ENCODE results near the gene MEGF10. TPM values are rescaled to one million over a fixed set of nuclear protein-coding genes. Genes with fewer than 3 reads are reported as not detected.

MEGF10 gene
- polyA plus RNA-seq, 4 donors = 0.31 to 0.35 TPM; not detected in 2

DNA sequence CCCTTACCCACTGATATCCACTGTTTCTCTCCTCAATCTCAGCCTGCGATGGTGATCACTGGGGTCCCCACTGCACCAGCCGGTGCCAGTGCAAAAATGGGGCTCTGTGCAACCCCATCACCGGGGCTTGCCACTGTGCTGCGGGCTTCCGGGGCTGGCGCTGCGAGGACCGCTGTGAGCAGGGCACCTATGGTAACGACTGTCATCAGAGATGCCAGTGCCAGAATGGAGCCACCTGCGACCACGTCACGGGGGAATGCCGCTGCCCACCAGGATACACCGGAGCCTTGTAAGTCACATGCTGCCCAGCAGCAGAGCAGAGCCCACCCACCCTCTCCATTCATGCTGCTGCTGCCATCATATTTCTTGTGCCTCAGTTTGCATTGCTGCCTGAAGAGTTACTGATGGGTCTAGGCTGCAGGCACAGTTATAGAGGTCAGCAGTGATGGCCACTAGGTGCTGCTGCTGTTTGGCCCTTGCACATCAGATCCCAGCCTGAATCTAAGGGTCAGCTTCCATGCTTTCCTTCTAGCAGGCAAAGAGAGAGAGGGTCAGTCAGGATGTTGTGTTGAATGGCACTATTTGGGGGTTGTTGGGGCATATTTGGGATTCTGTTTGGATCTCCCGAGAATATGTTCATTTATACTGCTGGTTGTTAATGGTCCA is 106.0 kb downstream of the MEGF10 start:
- Histone ChIP-seq H3K36me3 (ENCODE audit: control insufficient read depth in 3 of 3, insufficient read depth in 2 of 3, low read depth in 1 of 3, low read length in 3 of 3) (no peaks in the 10 kb centered on the region), H3K9me3 (ENCODE audit: control insufficient read depth in 2 of 2, insufficient read depth in 1 of 2, low read depth in 1 of 2, low read length in 1 of 2) (no peaks in the 10 kb centered on the region), H3K27ac (ENCODE audit: low read depth in 1 of 3, low read length in 2 of 3) (no peak overlapping the region), H3K27me3 (ENCODE audit: control insufficient read depth in 3 of 3, insufficient read depth in 3 of 3, low read length in 3 of 3) (peaks cover 0 to 1% (median 0%) of the 10 kb centered on the region in 3 donors), H3K4me1 (ENCODE audit: control insufficient read depth in 3 of 3, insufficient read depth in 2 of 3, low read depth in 1 of 3, low read length in 2 of 3) (no peaks in the 10 kb centered on the region), H3K4me3 (ENCODE audit: low read depth in 1 of 3, low read length in 3 of 3) (no peak overlapping the region)
- DNase-seq (no peak), FAIRE-seq (no peak)
- 91 to 96% (median 95%) methylated on average over 15 of the region's 15 CpGs for WGBS, 3 donors

DNA sequence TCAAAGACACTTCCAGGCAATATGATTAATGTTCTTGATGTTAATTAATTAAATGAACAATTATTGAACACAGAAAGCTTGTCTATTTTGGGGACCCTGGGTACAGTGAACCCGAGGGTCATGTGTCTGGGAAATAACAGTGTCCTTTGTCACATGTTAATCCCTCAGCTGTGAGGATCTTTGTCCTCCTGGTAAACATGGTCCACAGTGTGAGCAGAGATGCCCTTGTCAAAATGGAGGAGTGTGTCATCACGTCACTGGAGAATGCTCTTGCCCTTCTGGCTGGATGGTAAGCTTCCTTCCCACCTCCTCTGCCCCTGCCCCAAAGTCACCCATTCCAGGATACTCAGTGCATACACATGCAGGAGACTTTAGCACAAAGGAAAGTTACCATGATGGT is 107.9 kb downstream of the MEGF10 start:
- no peaks in the 10 kb centered on the region for H3K36me3 ChIP-seq (ENCODE audit: control insufficient read depth in 3 of 3, insufficient read depth in 2 of 3, low read depth in 1 of 3, low read length in 3 of 3)
- no peak overlapping the region for H3K4me3 ChIP-seq (ENCODE audit: low read depth in 1 of 3, low read length in 3 of 3)
- WGBS, 3 donors = 54 to 76% (median 62%) methylated on average over 2 of the region's 2 CpGs
- no peak for FAIRE-seq
- H3K27me3 ChIP-seq (ENCODE audit: control insufficient read depth in 3 of 3, insufficient read depth in 3 of 3, low read length in 3 of 3) = peaks cover 0 to 1% (median 0%) of the 10 kb centered on the region in 3 donors
- H3K27ac ChIP-seq (ENCODE audit: low read depth in 1 of 3, low read length in 2 of 3) = no peak overlapping the region
- DNase-seq = no peak
- H3K9me3 ChIP-seq (ENCODE audit: control insufficient read depth in 2 of 2, insufficient read depth in 1 of 2, low read depth in 1 of 2, low read length in 1 of 2) = no peaks in the 10 kb centered on the region
- no peaks in the 10 kb centered on the region for H3K4me1 ChIP-seq (ENCODE audit: control insufficient read depth in 3 of 3, insufficient read depth in 2 of 3, low read depth in 1 of 3, low read length in 2 of 3)

DNA sequence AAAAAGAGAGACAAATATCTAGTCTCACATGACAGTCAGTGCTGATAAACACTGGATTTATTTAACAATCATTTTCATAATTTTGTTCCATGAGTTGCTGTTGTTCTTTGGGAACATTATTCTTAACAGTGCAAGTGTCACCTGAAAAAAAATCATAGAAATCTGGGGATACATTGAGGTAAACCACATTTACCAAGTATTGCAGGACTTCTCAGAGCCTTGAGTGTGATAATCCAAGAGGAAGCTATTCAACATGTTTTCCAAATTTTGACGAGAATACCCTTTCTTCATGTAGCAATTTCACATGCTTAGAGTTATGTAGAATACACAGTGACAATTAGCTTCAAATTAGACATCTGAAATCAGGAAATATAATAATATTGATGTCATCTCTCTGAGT is 108.5 kb downstream of the MEGF10 start:
- Histone ChIP-seq H3K4me1 (ENCODE audit: control insufficient read depth in 3 of 3, insufficient read depth in 2 of 3, low read depth in 1 of 3, low read length in 2 of 3) (no peaks in the 10 kb centered on the region), H3K27me3 (ENCODE audit: control insufficient read depth in 3 of 3, insufficient read depth in 3 of 3, low read length in 3 of 3) (peaks cover 0 to 1% (median 0%) of the 10 kb centered on the region in 3 donors), H3K9me3 (ENCODE audit: control insufficient read depth in 2 of 2, insufficient read depth in 1 of 2, low read depth in 1 of 2, low read length in 1 of 2) (no peaks in the 10 kb centered on the region), H3K27ac (ENCODE audit: low read depth in 1 of 3, low read length in 2 of 3) (no peak overlapping the region), H3K4me3 (ENCODE audit: low read depth in 1 of 3, low read length in 3 of 3) (no peak overlapping the region), H3K36me3 (ENCODE audit: control insufficient read depth in 3 of 3, insufficient read depth in 2 of 3, low read depth in 1 of 3, low read length in 3 of 3) (no peaks in the 10 kb centered on the region)
- FAIRE-seq = no peak
- no peak for DNase-seq
- whole genome bisulfite sequencing, 3 donors = 81 to 87% (median 84%) methylated on average over 1 of the region's 1 CpG

DNA sequence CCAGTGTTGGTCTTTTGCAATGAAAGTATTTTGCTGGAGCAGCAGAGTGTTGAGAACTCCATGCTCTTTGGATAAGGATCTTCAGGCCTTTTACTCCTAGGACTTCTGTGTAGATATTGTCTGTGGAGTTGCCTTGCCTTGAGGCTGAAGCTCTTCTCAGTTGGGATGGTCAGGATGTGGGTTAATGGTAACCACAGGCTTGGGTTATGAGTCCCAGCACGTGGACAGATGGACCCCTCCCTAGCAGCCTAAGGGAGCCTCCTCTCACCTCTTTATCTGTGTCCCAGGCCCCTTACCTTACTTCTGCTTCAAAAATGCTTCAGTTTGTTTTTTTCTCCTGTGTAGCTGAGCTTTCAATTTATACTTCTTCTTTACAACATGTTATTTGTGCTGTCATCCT is 109.9 kb downstream of the MEGF10 start:
- no peak for FAIRE-seq
- WGBS, 3 donors = 12 to 59% (median 42%) methylated on average over 1 of the region's 1 CpG

DNA sequence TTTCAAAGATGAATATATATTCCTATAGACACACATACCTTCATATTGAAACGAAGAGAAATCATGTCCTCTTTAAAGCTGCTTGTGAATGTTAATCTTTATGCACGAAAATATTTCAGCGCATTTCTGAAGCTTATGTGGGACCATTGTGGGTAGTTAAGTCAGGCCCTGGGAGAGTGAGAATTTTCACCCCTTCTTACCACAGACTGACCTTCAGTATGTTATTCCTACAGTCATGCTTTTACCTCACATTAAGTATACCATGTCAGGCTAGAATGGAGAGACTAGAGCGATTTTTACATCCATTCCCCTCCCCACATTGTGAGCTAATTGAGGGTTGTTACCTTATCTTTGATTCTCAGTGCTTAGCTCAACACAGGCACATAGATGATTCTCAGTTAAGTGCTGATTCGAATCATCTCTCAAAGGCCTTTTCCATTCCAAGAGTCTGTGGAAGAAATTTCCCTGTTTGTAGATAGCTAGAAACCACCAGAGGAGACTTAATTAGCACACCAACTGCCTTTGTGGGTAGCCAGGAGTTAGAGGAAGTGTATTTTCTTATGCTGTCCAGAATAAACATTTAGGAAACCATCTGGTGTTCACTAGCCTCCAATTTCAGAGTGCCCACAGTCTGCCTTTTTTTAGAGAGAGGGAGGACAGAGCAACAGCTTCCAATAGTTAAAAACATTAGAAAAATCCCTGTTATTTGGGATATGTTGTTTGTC is 110.5 kb downstream of the MEGF10 start:
- Histone ChIP-seq H3K36me3 (ENCODE audit: control insufficient read depth in 3 of 3, insufficient read depth in 2 of 3, low read depth in 1 of 3, low read length in 3 of 3) (no peaks in the 10 kb centered on the region), H3K27ac (ENCODE audit: low read depth in 1 of 3, low read length in 2 of 3) (no peak overlapping the region), H3K9me3 (ENCODE audit: control insufficient read depth in 2 of 2, insufficient read depth in 1 of 2, low read depth in 1 of 2, low read length in 1 of 2) (no peaks in the 10 kb centered on the region), H3K27me3 (ENCODE audit: control insufficient read depth in 3 of 3, insufficient read depth in 3 of 3, low read length in 3 of 3) (peaks cover 0 to 1% (median 0%) of the 10 kb centered on the region in 3 donors), H3K4me1 (ENCODE audit: control insufficient read depth in 3 of 3, insufficient read depth in 2 of 3, low read depth in 1 of 3, low read length in 2 of 3) (no peaks in the 10 kb centered on the region), H3K4me3 (ENCODE audit: low read depth in 1 of 3, low read length in 3 of 3) (no peak overlapping the region)
- 75 to 84% (median 82%) methylated on average over 5 of the region's 5 CpGs for WGBS, 3 donors
- DNase-seq (no peak), FAIRE-seq (no peak)

More for the DNA sequence above, 109.9 kb downstream of the MEGF10 start:
- no peak for DNase-seq
- Histone ChIP-seq H3K27me3 (ENCODE audit: control insufficient read depth in 3 of 3, insufficient read depth in 3 of 3, low read length in 3 of 3) (peaks cover 0 to 1% (median 0%) of the 10 kb centered on the region in 3 donors), H3K9me3 (ENCODE audit: control insufficient read depth in 2 of 2, insufficient read depth in 1 of 2, low read depth in 1 of 2, low read length in 1 of 2) (no peaks in the 10 kb centered on the region), H3K27ac (ENCODE audit: low read depth in 1 of 3, low read length in 2 of 3) (no peak overlapping the region), H3K4me1 (ENCODE audit: control insufficient read depth in 3 of 3, insufficient read depth in 2 of 3, low read depth in 1 of 3, low read length in 2 of 3) (no peaks in the 10 kb centered on the region), H3K36me3 (ENCODE audit: control insufficient read depth in 3 of 3, insufficient read depth in 2 of 3, low read depth in 1 of 3, low read length in 3 of 3) (no peaks in the 10 kb centered on the region), H3K4me3 (ENCODE audit: low read depth in 1 of 3, low read length in 3 of 3) (no peak overlapping the region)

DNA sequence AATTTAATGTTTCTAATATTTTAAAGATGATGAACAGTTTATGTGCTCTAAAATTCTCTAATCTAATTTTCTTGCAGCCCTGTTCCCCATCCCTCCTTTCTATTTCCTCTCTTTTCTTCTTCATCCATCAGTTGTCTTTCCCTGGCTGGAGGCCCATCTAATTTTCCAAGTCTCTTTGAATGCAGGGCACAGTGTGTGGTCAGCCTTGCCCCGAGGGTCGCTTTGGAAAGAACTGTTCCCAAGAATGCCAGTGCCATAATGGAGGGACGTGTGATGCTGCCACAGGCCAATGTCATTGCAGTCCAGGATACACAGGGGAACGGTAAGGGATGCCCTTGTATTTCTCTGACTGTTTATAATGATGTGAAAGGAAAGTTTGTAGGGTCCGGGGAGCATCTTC is 111.8 kb downstream of the MEGF10 start:
- FAIRE-seq (no peak), DNase-seq (no peak)
- Histone ChIP-seq H3K4me1 (ENCODE audit: control insufficient read depth in 3 of 3, insufficient read depth in 2 of 3, low read depth in 1 of 3, low read length in 2 of 3) (no peaks in the 10 kb centered on the region), H3K4me3 (ENCODE audit: low read depth in 1 of 3, low read length in 3 of 3) (no peak overlapping the region), H3K27ac (ENCODE audit: low read depth in 1 of 3, low read length in 2 of 3) (no peak overlapping the region), H3K9me3 (ENCODE audit: control insufficient read depth in 2 of 2, insufficient read depth in 1 of 2, low read depth in 1 of 2, low read length in 1 of 2) (no peaks in the 10 kb centered on the region), H3K27me3 (ENCODE audit: control insufficient read depth in 3 of 3, insufficient read depth in 3 of 3, low read length in 3 of 3) (peaks cover 0 to 1% (median 0%) of the 10 kb centered on the region in 3 donors), H3K36me3 (ENCODE audit: control insufficient read depth in 3 of 3, insufficient read depth in 2 of 3, low read depth in 1 of 3, low read length in 3 of 3) (no peaks in the 10 kb centered on the region)
- 84 to 94% (median 91%) methylated on average over 5 of the region's 5 CpGs for WGBS, 3 donors

DNA sequence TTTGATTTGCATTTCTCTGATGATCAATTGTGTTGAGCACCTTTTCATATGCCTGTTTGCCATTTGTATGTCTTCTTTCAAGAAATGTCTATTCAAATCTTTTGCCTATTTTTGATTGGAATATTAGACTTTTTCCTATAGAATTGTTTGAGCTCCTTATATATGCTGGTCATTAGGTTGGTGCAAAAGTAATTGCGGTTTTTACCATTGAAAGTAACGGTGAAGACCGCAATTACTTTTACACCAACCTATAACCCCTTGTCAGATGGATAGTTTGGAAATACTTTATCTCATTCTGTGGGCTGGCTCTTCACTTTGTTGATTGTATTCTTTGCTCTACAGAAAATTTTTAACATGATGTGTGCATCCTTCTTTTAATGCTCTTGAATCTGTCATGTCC is 113.6 kb downstream of the MEGF10 start:
- Histone ChIP-seq H3K4me1 (ENCODE audit: control insufficient read depth in 3 of 3, insufficient read depth in 2 of 3, low read depth in 1 of 3, low read length in 2 of 3) (no peaks in the 10 kb centered on the region), H3K27me3 (ENCODE audit: control insufficient read depth in 3 of 3, insufficient read depth in 3 of 3, low read length in 3 of 3) (no peaks in the 10 kb centered on the region), H3K4me3 (ENCODE audit: low read depth in 1 of 3, low read length in 3 of 3) (no peak overlapping the region), H3K27ac (ENCODE audit: low read depth in 1 of 3, low read length in 2 of 3) (no peak overlapping the region), H3K36me3 (ENCODE audit: control insufficient read depth in 3 of 3, insufficient read depth in 2 of 3, low read depth in 1 of 3, low read length in 3 of 3) (no peaks in the 10 kb centered on the region), H3K9me3 (ENCODE audit: control insufficient read depth in 2 of 2, insufficient read depth in 1 of 2, low read depth in 1 of 2, low read length in 1 of 2) (no peaks in the 10 kb centered on the region)
- no peak for DNase-seq
- WGBS, 3 donors = 93 to 97% (median 95%) methylated on average over 3 of the region's 3 CpGs
- FAIRE-seq = no peak

DNA sequence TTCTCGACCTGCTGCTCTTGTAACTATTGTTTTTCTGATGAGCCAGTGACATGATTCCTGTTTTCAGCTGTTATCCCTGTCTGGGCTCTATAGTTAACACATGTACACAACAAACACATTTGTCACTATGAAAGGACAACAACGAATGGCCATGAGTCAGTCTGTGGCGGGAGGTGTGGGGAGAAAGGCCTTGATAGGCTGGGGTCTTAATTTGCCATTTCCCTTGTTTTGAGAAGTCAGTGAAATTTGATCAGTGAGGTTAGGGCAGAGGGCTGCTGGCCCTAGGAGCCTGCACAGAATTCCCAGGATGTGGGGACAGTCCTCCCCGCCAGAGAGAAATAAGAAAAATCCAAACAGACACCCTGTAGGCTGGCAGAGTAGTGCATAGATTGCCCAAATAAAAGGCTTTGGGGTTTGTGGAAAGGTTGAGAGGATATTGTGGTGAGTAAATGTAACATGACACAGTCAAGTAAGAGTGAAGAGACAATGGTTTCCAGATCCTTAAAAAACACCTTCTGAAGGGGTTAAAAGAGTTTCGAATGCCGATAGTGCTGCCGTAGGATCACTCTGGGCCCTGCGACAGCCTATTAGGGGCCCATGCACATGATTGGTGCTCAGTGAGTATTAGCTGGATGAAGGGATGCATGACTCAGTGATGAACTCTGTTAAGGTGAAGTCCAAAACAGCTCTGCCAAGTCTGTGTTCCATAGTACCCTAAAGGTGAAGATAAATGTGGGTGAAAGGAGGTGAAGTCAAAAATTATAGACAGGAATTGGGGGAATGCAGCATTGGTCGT is 115.9 kb downstream of the MEGF10 start:
- 82 to 88% (median 82%) methylated on average over 9 of the region's 9 CpGs for WGBS, 3 donors
- H3K4me3 ChIP-seq (ENCODE audit: low read depth in 1 of 3, low read length in 3 of 3) = no peak overlapping the region
- no peaks in the 10 kb centered on the region for H3K9me3 ChIP-seq (ENCODE audit: control insufficient read depth in 2 of 2, insufficient read depth in 1 of 2, low read depth in 1 of 2, low read length in 1 of 2)
- H3K27me3 ChIP-seq (ENCODE audit: control insufficient read depth in 3 of 3, insufficient read depth in 3 of 3, low read length in 3 of 3) = no peaks in the 10 kb centered on the region
- FAIRE-seq (no peak), DNase-seq (no peak)
- no peaks in the 10 kb centered on the region for H3K36me3 ChIP-seq (ENCODE audit: control insufficient read depth in 3 of 3, insufficient read depth in 2 of 3, low read depth in 1 of 3, low read length in 3 of 3)
- H3K4me1 ChIP-seq (ENCODE audit: control insufficient read depth in 3 of 3, insufficient read depth in 2 of 3, low read depth in 1 of 3, low read length in 2 of 3) = no peaks in the 10 kb centered on the region
- no peak overlapping the region for H3K27ac ChIP-seq (ENCODE audit: low read depth in 1 of 3, low read length in 2 of 3)
